GM23338 (cell line): Measurements from ENCODE around the gene BEND6. TPM values are rescaled to one million over a fixed set of nuclear protein-coding genes. Genes with fewer than 3 reads are reported as not detected.

Experiments used
- ATAC-seq: fragments of 200-7000 bp; cut with Tn5 transposase; 3 replicates; pipeline ENCODE4 v1.9.1; 2020
- DNase-seq: peaks from one replicate; pipeline ENCODE4 v3.0.0-alpha.2; 2015; ENCODE audit warnings: low spot score
- H2AFZ ChIP-seq: fragments of 200-600 bp; sonication (generic); 2 replicates; pipeline ENCODE4 v1.8.0; 2016; ENCODE audit warnings: antibody characterized with exemption, mild to moderate bottlenecking, moderate library complexity
- H3F3A ChIP-seq: fragments of 200-600 bp; sonication (generic); replicated peaks from 2 replicates; pipeline ENCODE4 v1.8.0; 2017; ENCODE audit warnings: antibody characterized with exemption, mixed run types, low read depth
- H3K27ac ChIP-seq: fragments of 200-600 bp; sonication (generic); 2 replicates; pipeline ENCODE4 v1.6.1; 2016; ENCODE audit warnings: low read depth
- H3K27me3 ChIP-seq: fragments of 200-600 bp; sonication (generic); 2 replicates; pipeline ENCODE4 v1.8.0; 2016; ENCODE audit warnings: mild to moderate bottlenecking, mixed run types, moderate library complexity; ENCODE audit not compliant: insufficient read depth
- H3K36me3 ChIP-seq: fragments of 200-600 bp; sonication (generic); 2 replicates; pipeline ENCODE4 v1.8.0; 2016; ENCODE audit warnings: mild to moderate bottlenecking; ENCODE audit not compliant: insufficient read depth
- H3K4me1 ChIP-seq: fragments of 200-600 bp; sonication (generic); 2 replicates; pipeline ENCODE4 v1.8.0; 2016; ENCODE audit warnings: mild to moderate bottlenecking, moderate library complexity; ENCODE audit not compliant: insufficient read depth
- H3K4me2 ChIP-seq: fragments of 200-600 bp; sonication (generic); 2 replicates; pipeline ENCODE4 v1.7.1; 2017; ENCODE audit warnings: mixed run types
- H3K4me3 ChIP-seq: fragments of 200-600 bp; sonication (generic); 2 replicates; pipeline ENCODE4 v1.6.1; 2016; ENCODE audit warnings: mixed run types
- H3K79me2 ChIP-seq: fragments of 200-600 bp; sonication (generic); replicated peaks from 2 replicates; pipeline ENCODE4 v1.8.0; 2017; ENCODE audit warnings: mild to moderate bottlenecking; ENCODE audit not compliant: insufficient read depth
- H3K9me2 ChIP-seq: fragments of 200-600 bp; sonication (generic); 2 replicates; pipeline ENCODE4 v1.8.0; 2017; ENCODE audit not compliant: insufficient read depth
- H4K20me1 ChIP-seq: fragments of 200-600 bp; sonication (generic); replicated peaks from 2 replicates; pipeline ENCODE4 v1.8.0; 2017; ENCODE audit warnings: mild to moderate bottlenecking; ENCODE audit not compliant: insufficient read depth
- H3K27ac Mint-ChIP-seq: 2 replicates; pipeline ENCODE4 v1.8.0; 2020; ENCODE audit warnings: inconsistent platforms, mild to moderate bottlenecking, moderate library complexity, mixed read lengths
- H3K27me3 Mint-ChIP-seq: 3 replicates; pipeline ENCODE4 v1.8.0; 2022; ENCODE audit warnings: low read depth, mild to moderate bottlenecking, moderate library complexity, mixed read lengths, inconsistent platforms; ENCODE audit not compliant: insufficient read depth, poor library complexity
- H3K36me3 Mint-ChIP-seq: 3 replicates; pipeline ENCODE4 v1.8.0; 2021; ENCODE audit warnings: low read depth, mild to moderate bottlenecking, inconsistent platforms, moderate library complexity, mixed read lengths
- H3K4me1 Mint-ChIP-seq: 3 replicates; pipeline ENCODE4 v1.8.0; 2020; ENCODE audit warnings: mild to moderate bottlenecking, inconsistent platforms, mixed read lengths
- H3K4me3 Mint-ChIP-seq: 3 replicates; pipeline ENCODE4 v1.8.0; 2021; ENCODE audit warnings: moderate library complexity, mild to moderate bottlenecking, inconsistent platforms, mixed read lengths
- H3K9me3 Mint-ChIP-seq: 3 replicates; pipeline ENCODE4 v1.8.0; 2020; ENCODE audit warnings: moderate library complexity, mild to moderate bottlenecking, inconsistent platforms, mixed read lengths
- CREB1 ChIP-seq: fragments of 250-450 bp; sonication (Bioruptor Pico); IDR thresholded peaks from 2 replicates; pipeline ENCODE4 v1.5.0; 2020; ENCODE audit warnings: low read depth, mild to moderate bottlenecking, moderate library complexity
- CTCF ChIP-seq, 2 experiments: fragments of 200-600 bp in 1 of 2; sonication (generic) in 1 of 2; conservative IDR thresholded peaks; 2 replicates each; pipeline versions ENCODE4 v1.5.1 to v1.6.1; 2016 to 2017; ENCODE audit warnings: antibody characterized with exemption in 2 of 2, low read depth in 2 of 2, mild to moderate bottlenecking in 2 of 2, moderate library complexity in 1 of 2
- ETS1 ChIP-seq: IDR thresholded peaks from 2 replicates; pipeline ENCODE4 v1.6.1; 2016; ENCODE audit warnings: antibody characterized with exemption
- EZH2 ChIP-seq: fragments of 200-600 bp; sonication (generic); IDR thresholded peaks from one replicate; pipeline ENCODE4 v1.8.0; 2017; ENCODE audit warnings: antibody characterized with exemption, mild to moderate bottlenecking, low read depth; ENCODE audit not compliant: unreplicated experiment
- EZH2phosphoT487 ChIP-seq: fragments of 200-600 bp; sonication (generic); IDR thresholded peaks from one replicate; pipeline ENCODE4 v1.8.1; 2018; ENCODE audit warnings: antibody characterized with exemption; ENCODE audit not compliant: unreplicated experiment
- JUNB ChIP-seq: IDR thresholded peaks from one replicate; pipeline ENCODE4 v1.6.1; 2016; ENCODE audit warnings: antibody characterized with exemption; ENCODE audit not compliant: unreplicated experiment
- NANOG ChIP-seq: IDR thresholded peaks from 2 replicates; pipeline ENCODE4 v1.6.1; 2016; ENCODE audit warnings: antibody characterized with exemption, borderline replicate concordance
- POLR2AphosphoS5 ChIP-seq: IDR thresholded peaks from 2 replicates; pipeline ENCODE4 v1.6.1; 2016; ENCODE audit warnings: antibody characterized with exemption, low read depth
- STAT1 ChIP-seq: IDR thresholded peaks from one replicate; pipeline ENCODE4 v1.6.1; 2016; ENCODE audit warnings: antibody characterized with exemption; ENCODE audit not compliant: unreplicated experiment
- ZNF114 ChIP-seq: fragments of 250-450 bp; sonication (Bioruptor Pico); IDR thresholded peaks from 2 replicates; pipeline ENCODE4 v1.5.0; 2020; ENCODE audit warnings: mild to moderate bottlenecking, moderate library complexity
- ZNF331 ChIP-seq: fragments of 250-450 bp; sonication (Bioruptor Pico); IDR thresholded peaks from 2 replicates; pipeline ENCODE4 v1.5.0; 2020; ENCODE audit warnings: low read depth, mild to moderate bottlenecking, moderate library complexity
- polyA plus RNA-seq: library from polyadenylated mRNA; unstranded; fragments of >200 nt; fragmentation: Nextera tagmentation; extraction: Ambion mirVana; gene quantifications from 2 replicates; pipeline ENCODE4 v1.2.1, GENCODE V29; 2016
- total RNA-seq: library from RNA; depleted of rRNA; stranded (reverse); fragments of >200 nt; shearing (Covaris generic); gene quantifications from 2 replicates; pipeline ENCODE4 v1.2.3, GENCODE V29; 2014

Gene BEND6
- total and polyA plus RNA-seq, 2 experiments from 2014 or later: 6.0 to 6.7 TPM

GRCh38 chr6:56984884-56985283 is 30.0 kb downstream of the BEND6 start (continued):
- TF ChIP-seq CTCF (conservative IDR thresholded peaks at IDR 0.05; ENCODE audit: low read depth in 2 of 2): no peak

- peaks cover 2% of the 10 kb centered on the region for H3K27me3 Mint-ChIP-seq
Measured at GRCh38 chr6:56986611-56987010, 31.7 kb downstream of the BEND6 start.

GRCh38 chr6:56988145-56988544 is 33.2 kb downstream of the BEND6 start:
- no peak overlapping the region for H3K4me2 ChIP-seq
- no peaks in the 10 kb centered on the region for H3K4me1 ChIP-seq
- no peak overlapping the region for H2AFZ ChIP-seq
- H3K4me3 Mint-ChIP-seq: no peak overlapping the region
- no peaks in the 10 kb centered on the region for H3K4me1 Mint-ChIP-seq
- no peak overlapping the region for H3K27ac Mint-ChIP-seq
- H3F3A ChIP-seq: no peaks in the 10 kb centered on the region
- no peak overlapping the region for H3K27ac ChIP-seq
- no peak for DNase-seq
- H3K36me3 Mint-ChIP-seq: no peaks in the 10 kb centered on the region
- no peaks in the 10 kb centered on the region for H3K36me3 ChIP-seq
- ATAC-seq: no peak
- peaks cover 2% of the 10 kb centered on the region for H3K27me3 Mint-ChIP-seq
- no peaks in the 10 kb centered on the region for H3K9me2 ChIP-seq
- H3K27me3 ChIP-seq: no peaks in the 10 kb centered on the region
- no peaks in the 10 kb centered on the region for H3K79me2 ChIP-seq
- H4K20me1 ChIP-seq: no peaks in the 10 kb centered on the region
- H3K9me3 Mint-ChIP-seq: no peaks in the 10 kb centered on the region
- no peak overlapping the region for H3K4me3 ChIP-seq
- TF ChIP-seq JUNB (no peak), ZNF114 (no peak), EZH2phosphoT487 (no peak), ETS1 (no peak), POLR2AphosphoS5 (no peak), CTCF (conservative IDR thresholded peaks at IDR 0.05; ENCODE audit: low read depth in 2 of 2) (no peak), ZNF331 (CRISPR knock-in tag) (no peak), CREB1 (CRISPR knock-in tag) (no peak), STAT1 (no peak), NANOG (no peak)

More at GRCh38 chr6:56986611-56987010, 31.7 kb downstream of the BEND6 start:
- no peak overlapping the region for H3K27ac ChIP-seq
- no peaks in the 10 kb centered on the region for H3K36me3 Mint-ChIP-seq
- no peak overlapping the region for H3K27ac Mint-ChIP-seq
- H3K4me1 ChIP-seq: no peaks in the 10 kb centered on the region
- H2AFZ ChIP-seq: no peak overlapping the region
- no peaks in the 10 kb centered on the region for H3K27me3 ChIP-seq
- no peaks in the 10 kb centered on the region for H3K4me1 Mint-ChIP-seq
- no peaks in the 10 kb centered on the region for H3K9me3 Mint-ChIP-seq
- DNase-seq: no peak
- no peak for TF ChIP-seq JUNB
- no peak for TF ChIP-seq NANOG
- TF ChIP-seq EZH2: no peak
- no peak for TF ChIP-seq CTCF (conservative IDR thresholded peaks at IDR 0.05; ENCODE audit: low read depth in 2 of 2)
- no peak for TF ChIP-seq EZH2phosphoT487
- no peak overlapping the region for H3K4me3 Mint-ChIP-seq
- no peak overlapping the region for H3K4me3 ChIP-seq
- H3K4me2 ChIP-seq: no peak overlapping the region
- no peaks in the 10 kb centered on the region for H4K20me1 ChIP-seq
- H3F3A ChIP-seq: no peaks in the 10 kb centered on the region
- ATAC-seq: no peak
- no peaks in the 10 kb centered on the region for H3K79me2 ChIP-seq
- no peaks in the 10 kb centered on the region for H3K9me2 ChIP-seq
- H3K36me3 ChIP-seq: no peaks in the 10 kb centered on the region
